Vagina (tissue), 2 donors: ENCODE data around the gene SUGP2. TPM values are rescaled to one million over a fixed set of nuclear protein-coding genes. Genes with fewer than 3 reads are reported as not detected.
A peak's percentile ranks its signal among the peaks of the same experiment; 100 is the strongest.

Experiments used
- DNase-seq, 2 donors: peaks; one replicate each; pipeline ENCODE4 v3.0.0-alpha.2; 2017; ENCODE audit errors: extremely low spot score in 2 of 2
- H3K27ac ChIP-seq: fragments of 200-600 bp; sonication (generic); one replicate; pipeline ENCODE4 v1.5.1; 2019
- H3K27me3 ChIP-seq: fragments of 200-600 bp; sonication (generic); one replicate; pipeline ENCODE4 v1.5.1; 2019
- H3K36me3 ChIP-seq, 2 donors: fragments of 200-600 bp; sonication (generic); one replicate each; pipeline ENCODE4 v1.5.1; 2017 to 2019
- H3K4me1 ChIP-seq: fragments of 200-600 bp; sonication (generic); one replicate; pipeline ENCODE4 v1.5.1; 2019
- H3K4me3 ChIP-seq, 2 donors: fragments of 200-600 bp; sonication (generic); 1 replicate in 1 of 2; 2 replicates in 1 of 2; pipeline ENCODE4 v1.5.1; 2016 to 2019
- H3K9me3 ChIP-seq: fragments of 200-600 bp; sonication (generic); one replicate; pipeline ENCODE4 v1.5.1; 2019
- CTCF ChIP-seq, 3 experiments: fragments of 450-650 bp in 2 of 3; fragments of 200-600 bp in 1 of 3; sonication (generic) in 1 of 3; IDR thresholded peaks; one replicate each; pipeline ENCODE4 v1.5.1; 2017 to 2019; ENCODE audit warnings: antibody characterized with exemption in 3 of 3, mild to moderate bottlenecking in 2 of 3, moderate library complexity in 2 of 3
- POLR2A ChIP-seq, 2 donors: fragments of 450-650 bp; IDR thresholded peaks; one replicate each; pipeline ENCODE4 v1.6.1; 2017; ENCODE audit warnings: antibody characterized with exemption in 2 of 2, mild to moderate bottlenecking in 2 of 2, moderate library complexity in 2 of 2
- POLR2AphosphoS5 ChIP-seq, 2 donors: sonication (generic); formaldehyde crosslinking; IDR thresholded peaks; one replicate each; pipeline ENCODE4 v1.9.0; 2017; ENCODE audit warnings: antibody characterized with exemption in 2 of 2, mild to moderate bottlenecking in 2 of 2, low read depth in 1 of 2; ENCODE audit not compliant: insufficient read depth in 1 of 2
- intact Hi-C: fragments of 100-400 bp; cut with DNase I; formaldehyde crosslinking; loops from one replicate; pipeline ENCODE4 v1.15.1; 2023
- total RNA-seq: library from RNA; depleted of rRNA; stranded (reverse); fragments of >200 nt; gene quantifications from one replicate; pipeline ENCODE4 v1.2.3, GENCODE V29; 2016

Gene SUGP2
- total RNA-seq, 1 donor from 2014 or later = 57.9 TPM

DNA sequence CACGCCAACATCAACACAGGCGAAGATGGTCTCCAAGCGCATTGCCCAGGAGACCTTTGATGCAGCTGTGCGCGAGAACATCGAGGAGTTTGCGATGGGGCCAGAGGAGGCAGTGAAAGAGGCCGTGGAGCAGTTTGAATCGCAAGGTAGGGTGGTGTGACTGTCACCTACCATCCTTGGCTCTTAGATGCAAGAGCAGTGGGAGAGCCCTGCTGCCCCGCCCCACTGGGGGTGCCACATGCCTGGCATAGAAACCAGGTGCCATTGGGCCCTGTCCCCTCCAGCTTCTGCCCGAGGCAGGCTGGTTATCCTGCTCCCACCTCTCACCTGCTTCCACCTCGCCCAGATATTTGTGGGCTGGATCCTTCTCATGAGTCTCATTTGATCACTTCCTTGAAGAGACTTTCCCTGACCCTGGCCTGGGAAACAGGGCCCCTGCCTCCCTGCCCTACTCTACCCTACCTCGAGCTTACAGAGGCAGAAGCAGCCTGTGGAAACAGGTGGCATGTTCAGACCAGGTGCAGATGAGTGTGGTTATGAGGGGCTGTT, 9.5 kb upstream of the SUGP2 start:
- intact Hi-C loops = no loop called here
- H3K27me3 ChIP-seq = no peaks in the 10 kb centered on the region
- H3K27ac ChIP-seq = no peak overlapping the region
- H3K36me3 ChIP-seq = peaks cover 0 to 22% of the 10 kb centered on the region in 2 donors
- no peak overlapping the region for H3K4me3 ChIP-seq
- TF ChIP-seq CTCF (IDR thresholded peaks at IDR 0.05) (no peak), POLR2AphosphoS5 (IDR thresholded peaks at IDR 0.05; ENCODE audit: insufficient read depth in 1 of 2, low read depth in 1 of 2) (no peak), POLR2A (IDR thresholded peaks at IDR 0.05) (no peak)
- no peak for DNase-seq
- H3K4me1 ChIP-seq = peaks cover 5% of the 10 kb centered on the region
- no peaks in the 10 kb centered on the region for H3K9me3 ChIP-seq

DNA sequence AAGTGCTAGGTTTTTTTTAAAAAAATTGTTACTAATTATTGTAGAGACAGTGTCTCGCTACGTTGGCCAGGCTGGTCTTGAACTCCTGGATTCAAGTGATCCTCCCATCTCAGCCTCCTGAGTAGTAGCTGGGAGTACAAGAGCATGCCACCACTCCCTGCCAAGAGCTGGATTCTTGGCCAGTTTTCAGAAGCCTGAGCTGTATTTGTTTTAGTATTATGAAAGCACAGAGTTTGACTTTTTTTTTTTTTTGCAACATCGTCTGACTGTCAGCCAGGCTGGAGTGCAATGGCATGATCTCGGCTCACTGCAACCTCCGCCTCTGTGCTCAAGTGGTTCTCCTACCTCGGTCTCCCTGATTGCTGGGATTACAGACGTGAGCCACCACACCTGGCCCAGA, 7.1 kb upstream of the SUGP2 start:
- TF ChIP-seq POLR2AphosphoS5 (IDR thresholded peaks at IDR 0.05; ENCODE audit: insufficient read depth in 1 of 2, low read depth in 1 of 2) (peak in 1 of 2 donors; percentile 21), POLR2A (IDR thresholded peaks at IDR 0.05) (no peak), CTCF (IDR thresholded peaks at IDR 0.05) (no peak)
- Histone ChIP-seq H3K9me3 (no peaks in the 10 kb centered on the region), H3K27ac (peak overlapping the region; percentile 59), H3K27me3 (no peaks in the 10 kb centered on the region), H3K36me3 (peaks cover 0 to 17% of the 10 kb centered on the region in 2 donors), H3K4me1 (peaks cover 7% of the 10 kb centered on the region), H3K4me3 (no peak overlapping the region)
- DNase-seq = no peak
- intact Hi-C loops = no loop called here

DNA sequence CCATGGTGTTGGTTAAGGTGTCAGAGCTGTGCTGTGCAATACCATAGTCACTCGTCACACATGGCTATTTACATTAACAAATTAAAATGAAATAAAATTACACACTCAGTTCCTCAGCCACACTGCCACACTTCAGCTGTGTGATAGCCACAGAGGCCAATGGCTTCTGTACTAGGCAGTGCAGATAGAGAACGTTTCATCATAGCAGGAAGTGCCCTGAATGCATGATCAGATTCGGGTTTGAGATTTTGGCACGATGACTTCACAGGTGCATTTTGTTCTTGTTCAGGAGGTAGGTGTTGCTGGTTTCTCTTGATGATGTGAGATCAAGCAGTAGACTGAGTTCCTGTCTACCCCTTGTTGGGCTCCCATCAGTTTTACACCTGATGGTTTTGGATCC, 6.6 kb upstream of the SUGP2 start:
- DNase-seq = no peak
- Histone ChIP-seq H3K4me3 (no peak overlapping the region), H3K27me3 (no peaks in the 10 kb centered on the region), H3K27ac (peak overlapping the region; percentile 59), H3K9me3 (no peaks in the 10 kb centered on the region), H3K4me1 (peaks cover 12% of the 10 kb centered on the region), H3K36me3 (peaks cover 0 to 17% of the 10 kb centered on the region in 2 donors)
- intact Hi-C loops = no loop called here
- no peak for TF ChIP-seq POLR2A (IDR thresholded peaks at IDR 0.05)
- no peak for TF ChIP-seq POLR2AphosphoS5 (IDR thresholded peaks at IDR 0.05; ENCODE audit: insufficient read depth in 1 of 2, low read depth in 1 of 2)
- no peak for TF ChIP-seq CTCF (IDR thresholded peaks at IDR 0.05)

GRCh38 chr19:19034204-19034624, 897 bp upstream of the SUGP2 start:
- Histone ChIP-seq H3K27ac (peak overlapping the region; percentile 93), H3K27me3 (no peaks in the 10 kb centered on the region), H3K4me1 (peaks cover 42% of the 10 kb centered on the region), H3K4me3 (peak overlapping the region; percentile 89 to 94), H3K36me3 (peaks cover 0 to 6% of the 10 kb centered on the region in 2 donors), H3K9me3 (no peaks in the 10 kb centered on the region)
- intact Hi-C loops = no loop called here
- DNase-seq = no peak
- TF ChIP-seq POLR2A (IDR thresholded peaks at IDR 0.05) (no peak), POLR2AphosphoS5 (IDR thresholded peaks at IDR 0.05; ENCODE audit: insufficient read depth in 1 of 2, low read depth in 1 of 2) (no peak)

- Histone ChIP-seq H3K27ac (peak overlapping the region; percentile 93), H3K9me3 (no peaks in the 10 kb centered on the region), H3K4me1 (peaks cover 42% of the 10 kb centered on the region), H3K4me3 (peak overlapping the region; percentile 89 to 94), H3K27me3 (no peaks in the 10 kb centered on the region), H3K36me3 (peaks cover 0 to 14% of the 10 kb centered on the region in 2 donors)
- intact Hi-C loops = no loop called here
- DNase-seq = no peak
- TF ChIP-seq CTCF (IDR thresholded peaks at IDR 0.05) = no peak
- TF ChIP-seq POLR2A (IDR thresholded peaks at IDR 0.05) = no peak
- no peak for TF ChIP-seq POLR2AphosphoS5 (IDR thresholded peaks at IDR 0.05; ENCODE audit: insufficient read depth in 1 of 2, low read depth in 1 of 2)
Measured at GRCh38 chr19:19033176-19033425, 216 bp downstream of the SUGP2 start.
